Activated naive CD8-positive, alpha-beta T cell treated with anti-CD3 and anti-CD28 coated beads, Interleukin-2, amount 50 U/mL, for 24 hours (primary cell): ENCODE results near the gene SIPA1L3.

Experiments used
- ATAC-seq: fragments of 150-1000 bp; cut with Tn5 transposase; one replicate; pipeline ENCODE4 v1.10.0; 2021
- DNase-seq: peaks from one replicate; pipeline ENCODE4 v3.0.0; 2021
- H3K27ac Mint-ChIP-seq: one replicate; pipeline ENCODE4 v1.8.0; 2021; ENCODE audit warnings: mild to moderate bottlenecking, mixed read lengths
- H3K27me3 Mint-ChIP-seq: one replicate; pipeline ENCODE4 v1.8.0; 2021; ENCODE audit warnings: mixed read lengths
- H3K36me3 Mint-ChIP-seq: one replicate; pipeline ENCODE4 v1.8.0; 2021; ENCODE audit warnings: low read depth, mixed read lengths
- H3K4me1 Mint-ChIP-seq: one replicate; pipeline ENCODE4 v1.8.0; 2021; ENCODE audit warnings: mixed read lengths
- H3K4me3 Mint-ChIP-seq: one replicate; pipeline ENCODE4 v1.8.0; 2021; ENCODE audit warnings: mild to moderate bottlenecking, moderate library complexity, mixed read lengths
- H3K9me3 Mint-ChIP-seq: one replicate; pipeline ENCODE4 v1.8.0; 2021; ENCODE audit warnings: mixed read lengths

The SIPA1L3 gene

DNA sequence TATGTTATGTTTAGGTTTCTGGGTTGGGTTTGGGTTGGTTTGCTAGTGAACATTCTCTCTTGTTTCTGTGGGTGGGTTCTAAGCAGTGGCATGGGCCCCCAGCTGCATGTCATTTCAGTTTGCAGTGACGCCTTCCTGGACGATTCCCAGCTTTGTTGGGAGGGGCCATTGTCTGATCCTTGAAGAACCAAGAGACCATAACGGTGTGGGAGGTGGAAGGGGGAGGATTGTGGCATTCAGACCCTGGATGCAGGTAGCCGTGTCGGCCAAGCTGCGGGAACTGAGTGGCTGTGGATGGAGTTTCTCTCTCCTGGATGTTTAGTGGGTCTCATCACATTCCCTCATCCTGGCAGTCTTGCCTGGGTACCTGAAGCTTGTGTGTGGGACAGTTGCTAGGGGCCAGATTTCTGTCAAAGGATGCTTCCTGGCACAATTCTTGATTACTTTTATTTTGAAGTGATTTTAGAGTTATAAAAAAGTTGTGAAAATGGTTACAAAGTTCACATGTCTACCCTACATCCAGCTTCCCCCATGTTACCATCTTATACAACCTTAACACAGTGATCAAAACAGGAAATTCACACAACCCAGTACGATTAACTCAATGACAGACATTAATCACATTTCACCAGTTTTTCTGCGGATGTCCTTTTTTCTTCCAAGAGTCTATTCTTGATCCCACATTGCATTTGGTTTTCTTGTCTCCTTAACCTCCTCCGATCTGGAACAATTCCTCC lies 123.8 kb downstream of the SIPA1L3 start:
- Mint-ChIP-seq H3K36me3 (peaks cover 14% of the 10 kb centered on the region), H3K27ac (no peak overlapping the region), H3K4me1 (peaks cover 6% of the 10 kb centered on the region), H3K27me3 (no peaks in the 10 kb centered on the region), H3K9me3 (no peaks in the 10 kb centered on the region), H3K4me3 (no peak overlapping the region)
- ATAC-seq: no peak
- no peak for DNase-seq

DNA sequence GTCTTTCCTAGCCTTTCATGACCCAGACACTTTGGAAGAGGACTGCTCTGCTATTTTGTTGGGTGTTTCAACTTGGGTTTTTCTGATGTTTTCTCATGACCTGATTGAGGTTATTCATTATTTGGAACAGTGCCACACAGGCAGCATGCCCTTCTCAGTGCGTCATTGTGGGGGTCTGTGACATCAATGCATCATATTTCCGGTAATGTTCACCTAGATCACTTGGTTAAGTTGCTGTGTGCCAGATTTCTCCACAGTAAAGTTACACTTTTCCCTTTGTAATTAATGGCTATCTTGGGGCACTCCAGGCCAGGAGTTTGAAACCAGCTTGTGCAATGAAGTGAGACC lies 124.4 kb downstream of the SIPA1L3 start:
- ATAC-seq (no peak), DNase-seq (no peak)
- Mint-ChIP-seq H3K27ac (no peak overlapping the region), H3K9me3 (no peaks in the 10 kb centered on the region), H3K4me3 (no peak overlapping the region), H3K4me1 (peaks cover 6% of the 10 kb centered on the region), H3K27me3 (no peaks in the 10 kb centered on the region), H3K36me3 (peaks cover 14% of the 10 kb centered on the region)

- Mint-ChIP-seq H3K4me1 (peaks cover 6% of the 10 kb centered on the region), H3K27me3 (no peaks in the 10 kb centered on the region), H3K27ac (no peak overlapping the region), H3K9me3 (no peaks in the 10 kb centered on the region), H3K4me3 (no peak overlapping the region), H3K36me3 (peaks cover 14% of the 10 kb centered on the region)
- ATAC-seq (no peak), DNase-seq (no peak)
Measured at GRCh38 chr19:38032151-38032550, 125.1 kb downstream of the SIPA1L3 start.

- peaks cover 14% of the 10 kb centered on the region for H3K36me3 Mint-ChIP-seq
- DNase-seq (no peak), ATAC-seq (no peak)
- peaks cover 6% of the 10 kb centered on the region for H3K4me1 Mint-ChIP-seq
- no peak overlapping the region for H3K4me3 Mint-ChIP-seq
- H3K27me3 Mint-ChIP-seq: no peaks in the 10 kb centered on the region
- H3K9me3 Mint-ChIP-seq: no peaks in the 10 kb centered on the region
- H3K27ac Mint-ChIP-seq: no peak overlapping the region
Measured at GRCh38 chr19:38032951-38033350, 125.9 kb downstream of the SIPA1L3 start.

GRCh38 chr19:38033658-38034491 lies 126.9 kb downstream of the SIPA1L3 start:
- Mint-ChIP-seq H3K9me3 (no peaks in the 10 kb centered on the region), H3K4me3 (no peak overlapping the region), H3K4me1 (peaks cover 6% of the 10 kb centered on the region), H3K27me3 (no peaks in the 10 kb centered on the region), H3K27ac (peak overlapping the region; percentile 20), H3K36me3 (peaks cover 14% of the 10 kb centered on the region)
- no peak for ATAC-seq
- no peak for DNase-seq

DNA sequence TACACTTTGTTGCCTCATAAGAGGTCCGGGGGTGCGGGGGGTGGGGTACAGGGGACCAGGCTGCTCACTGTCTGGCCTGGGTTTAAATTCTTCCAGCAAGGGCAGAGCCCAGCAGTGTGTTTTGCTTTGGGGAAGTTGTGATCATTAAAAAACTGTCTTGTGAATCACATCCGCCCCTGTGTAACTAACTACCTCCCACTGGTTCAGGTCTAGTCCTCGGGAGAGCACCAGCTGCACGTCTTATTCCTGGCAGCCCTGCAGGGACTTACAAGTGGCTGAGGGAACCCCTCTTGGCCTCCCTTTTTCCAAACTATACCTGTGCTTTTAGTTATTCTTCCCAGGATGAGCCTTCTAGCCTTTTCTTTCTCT lies 127.5 kb downstream of the SIPA1L3 start:
- Mint-ChIP-seq H3K4me1 (peaks cover 6% of the 10 kb centered on the region), H3K4me3 (no peak overlapping the region)
- ATAC-seq: no peak

GRCh38 chr19:38035515-38036495 lies 128.8 kb downstream of the SIPA1L3 start:
- H3K4me3 Mint-ChIP-seq: no peak overlapping the region
- H3K36me3 Mint-ChIP-seq: peaks cover 7% of the 10 kb centered on the region
- no peaks in the 10 kb centered on the region for H3K27me3 Mint-ChIP-seq
- no peak overlapping the region for H3K27ac Mint-ChIP-seq
- peaks cover 13% of the 10 kb centered on the region for H3K4me1 Mint-ChIP-seq
- DNase-seq (no peak), ATAC-seq (no peak)
- H3K9me3 Mint-ChIP-seq: no peaks in the 10 kb centered on the region

More for the DNA sequence above, 127.5 kb downstream of the SIPA1L3 start:
- H3K27me3 Mint-ChIP-seq: no peaks in the 10 kb centered on the region
- DNase-seq: no peak
- H3K27ac Mint-ChIP-seq: peak overlapping the region; percentile 20
- no peaks in the 10 kb centered on the region for H3K9me3 Mint-ChIP-seq
- peaks cover 14% of the 10 kb centered on the region for H3K36me3 Mint-ChIP-seq

DNA sequence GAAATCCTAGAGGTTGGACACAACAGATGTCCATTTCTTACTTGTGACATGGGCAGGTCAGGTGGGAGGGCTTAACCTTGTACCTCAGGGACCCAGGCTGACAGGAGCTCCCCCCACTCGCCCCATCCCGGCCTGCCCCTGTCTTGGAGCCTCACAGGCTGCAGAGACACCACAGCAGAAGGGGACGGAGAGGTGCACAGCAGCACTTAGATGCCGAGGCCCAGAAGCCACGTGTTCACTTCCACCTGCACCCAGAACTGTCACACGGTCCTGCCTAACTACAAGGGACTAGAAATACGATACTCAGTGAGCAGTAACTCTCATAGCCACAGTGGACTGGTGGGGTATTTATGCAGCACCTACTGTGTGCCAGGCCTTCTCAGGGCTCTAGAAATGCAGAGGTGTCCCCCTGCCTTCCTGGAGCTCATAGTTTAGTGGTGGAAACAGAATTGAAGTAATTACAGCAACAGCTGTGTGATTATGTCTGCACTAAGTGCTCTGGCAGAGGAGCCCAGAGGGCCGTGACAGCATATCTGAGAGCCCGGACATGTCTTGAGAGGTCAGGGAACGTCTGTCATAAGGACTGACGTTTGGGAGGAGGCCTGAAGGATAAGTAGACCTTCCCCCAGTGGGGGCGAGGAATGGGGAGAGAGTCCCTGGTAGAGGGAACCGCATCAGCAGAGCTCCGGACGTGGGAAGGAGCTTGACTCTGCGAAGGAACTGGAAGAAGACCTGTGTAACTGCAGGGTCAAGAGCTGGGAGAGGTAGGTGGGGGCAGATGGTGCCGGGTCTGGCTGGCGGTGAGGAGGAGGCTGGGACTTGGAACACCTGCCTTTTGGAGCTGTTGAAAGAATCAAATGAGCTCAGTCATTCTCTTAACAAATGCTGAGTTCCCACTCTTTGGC lies 130.0 kb downstream of the SIPA1L3 start:
- DNase-seq (no peak), ATAC-seq (no peak)
- H3K36me3 Mint-ChIP-seq: peaks cover under 1% of the 10 kb centered on the region
- H3K9me3 Mint-ChIP-seq: no peaks in the 10 kb centered on the region
- no peak overlapping the region for H3K27ac Mint-ChIP-seq
- H3K27me3 Mint-ChIP-seq: no peaks in the 10 kb centered on the region
- peaks cover 13% of the 10 kb centered on the region for H3K4me1 Mint-ChIP-seq
- no peak overlapping the region for H3K4me3 Mint-ChIP-seq

GRCh38 chr19:38039966-38040365 lies 133.0 kb downstream of the SIPA1L3 start:
- H3K4me1 Mint-ChIP-seq: peaks cover 18% of the 10 kb centered on the region
- H3K9me3 Mint-ChIP-seq: no peaks in the 10 kb centered on the region
- no peak overlapping the region for H3K27ac Mint-ChIP-seq
- ATAC-seq (no peak), DNase-seq (no peak)
- H3K4me3 Mint-ChIP-seq: no peak overlapping the region
- no peaks in the 10 kb centered on the region for H3K27me3 Mint-ChIP-seq
- no peaks in the 10 kb centered on the region for H3K36me3 Mint-ChIP-seq

DNA sequence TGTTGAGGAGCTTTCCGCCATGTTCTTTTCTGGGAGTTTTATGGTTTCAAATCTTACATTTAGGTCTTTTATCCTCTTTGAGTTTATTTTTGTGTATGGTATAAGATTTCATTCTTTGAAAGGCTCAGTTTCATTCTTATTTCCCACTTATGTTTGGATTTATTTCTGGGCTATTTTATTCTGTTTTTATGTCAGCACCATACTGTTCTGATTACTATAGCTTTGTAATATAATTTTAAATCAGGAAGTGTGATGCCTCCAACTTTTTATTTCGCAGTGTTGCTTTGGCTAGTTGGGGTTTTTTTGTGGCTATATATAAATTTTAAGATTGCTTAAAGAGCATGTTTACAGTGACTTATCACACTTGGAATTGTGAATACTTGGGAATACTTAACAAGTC lies 135.1 kb downstream of the SIPA1L3 start:
- ATAC-seq (no peak), DNase-seq (no peak)
- Mint-ChIP-seq H3K9me3 (no peaks in the 10 kb centered on the region), H3K4me1 (peaks cover 39% of the 10 kb centered on the region), H3K36me3 (no peaks in the 10 kb centered on the region), H3K27ac (no peak overlapping the region), H3K27me3 (no peaks in the 10 kb centered on the region), H3K4me3 (no peak overlapping the region)

DNA sequence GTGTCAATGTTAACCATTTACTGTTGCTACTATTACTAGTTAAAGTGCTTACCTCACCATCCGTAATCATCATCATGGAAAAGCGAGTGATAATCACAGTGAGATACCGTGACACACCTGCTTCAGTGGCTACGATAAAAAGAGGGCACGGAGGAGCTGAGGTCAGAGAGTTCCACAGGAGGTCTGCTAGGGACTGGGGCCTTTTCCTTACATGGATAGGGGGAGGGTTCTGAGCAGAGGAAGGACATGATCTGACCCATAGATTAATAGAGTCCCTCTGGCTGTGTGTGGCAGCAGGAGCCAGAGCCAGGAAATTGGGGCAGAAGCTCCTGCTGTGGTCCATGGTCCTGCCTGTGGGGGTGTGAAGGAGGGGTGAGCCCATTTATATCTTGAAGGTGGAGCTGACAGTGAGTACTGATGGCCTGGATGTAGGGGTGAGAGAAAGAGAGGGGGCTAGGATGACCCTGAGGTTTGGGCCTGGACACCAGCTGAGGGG lies 136.7 kb downstream of the SIPA1L3 start:
- Mint-ChIP-seq H3K4me3 (no peak overlapping the region), H3K9me3 (no peaks in the 10 kb centered on the region), H3K27ac (peak overlapping the region; percentile 58), H3K4me1 (peaks cover 55% of the 10 kb centered on the region), H3K36me3 (peaks cover 1% of the 10 kb centered on the region), H3K27me3 (no peaks in the 10 kb centered on the region)
- ATAC-seq (no peak), DNase-seq (no peak)

- ATAC-seq: no peak
- Mint-ChIP-seq H3K27ac (peak overlapping the region; percentile 58), H3K4me3 (no peak overlapping the region), H3K27me3 (no peaks in the 10 kb centered on the region), H3K36me3 (peaks cover 1% of the 10 kb centered on the region), H3K9me3 (no peaks in the 10 kb centered on the region), H3K4me1 (peaks cover 63% of the 10 kb centered on the region)
- no peak for DNase-seq
Measured at GRCh38 chr19:38044267-38045111, 137.5 kb downstream of the SIPA1L3 start.
